Measurements from ENCODE around the gene CACNA1D. TPM values are rescaled to one million over a fixed set of nuclear protein-coding genes. Genes with fewer than 3 reads are reported as not detected.

Gene CACNA1D
- total and polyA plus RNA-seq, 9 of the 15 experiments (the other 6 are each of a cell fraction or from before 2014, with no cell fraction given): 0.29 TPM; not detected in 8

DNA sequence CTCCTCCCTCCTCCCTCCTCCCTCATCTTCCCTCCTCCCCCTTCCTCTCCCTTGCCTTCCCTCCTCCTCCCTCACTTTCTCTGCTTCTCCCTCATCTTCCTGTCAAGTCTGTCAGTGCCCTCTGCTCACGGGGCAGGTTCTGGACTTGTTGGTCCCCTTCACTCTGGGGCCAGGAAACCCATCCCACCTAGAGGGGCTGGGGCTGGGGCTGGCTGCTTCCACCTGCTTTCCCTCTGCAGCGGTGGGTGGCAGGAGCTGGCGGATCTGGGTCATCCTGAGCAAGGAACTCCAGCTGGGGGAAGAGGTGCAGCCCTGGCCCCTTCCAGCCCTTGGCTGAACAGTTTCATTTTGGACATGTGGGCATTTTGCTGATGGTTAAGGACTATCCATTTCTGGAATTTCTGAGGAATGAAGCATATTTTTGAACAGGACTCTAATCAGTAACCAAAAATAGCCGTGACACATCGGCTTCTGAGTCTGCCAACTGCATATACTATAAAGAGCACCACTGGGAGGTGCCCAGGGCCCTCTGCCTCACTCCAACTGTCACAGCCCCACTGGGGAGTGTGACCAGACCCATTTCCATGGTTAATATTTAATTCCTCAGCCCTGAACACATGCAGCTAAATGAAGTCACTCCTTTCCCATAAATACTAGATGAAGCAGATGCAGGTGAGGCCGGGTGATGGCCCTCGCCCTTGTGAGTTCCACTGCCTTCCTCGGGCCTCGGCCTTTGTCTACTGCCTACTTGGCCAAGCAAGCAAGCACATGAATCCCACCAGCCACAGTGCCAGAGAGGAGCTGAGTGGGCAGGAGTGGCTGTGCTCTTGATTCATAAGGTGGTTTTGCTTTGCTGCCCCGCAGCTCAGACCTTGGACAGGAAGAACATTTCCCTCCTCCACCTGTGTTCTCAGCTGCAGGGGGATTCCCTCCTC lies 312.0 kb downstream of the CACNA1D start (continued):
- TF ChIP-seq CBX5 (IDR thresholded peaks at IDR 0.05; ENCODE audit: borderline replicate concordance, low read depth) (no peak), TOE1 (IDR thresholded peaks at IDR 0.05; ENCODE audit: borderline replicate concordance) (no peak), TOE1 (CRISPR knock-in tag; IDR thresholded peaks at IDR 0.05; ENCODE audit: borderline replicate concordance, low read depth) (no peak), SAFB (IDR thresholded peaks at IDR 0.05; ENCODE audit: borderline replicate concordance, low read depth, low read length) (no peak), HMBOX1 (IDR thresholded peaks at IDR 0.05) (no peak), EP300 (IDR thresholded peaks at IDR 0.05; ENCODE audit: low read length) (no peak), RAD51 (IDR thresholded peaks at IDR 0.05; ENCODE audit: borderline replicate concordance, low read depth) (no peak), HDAC3 (IDR thresholded peaks at IDR 0.05; ENCODE audit: borderline replicate concordance, partially characterized antibody) (no peak)
- TF ChIP-seq, protein P1, sequence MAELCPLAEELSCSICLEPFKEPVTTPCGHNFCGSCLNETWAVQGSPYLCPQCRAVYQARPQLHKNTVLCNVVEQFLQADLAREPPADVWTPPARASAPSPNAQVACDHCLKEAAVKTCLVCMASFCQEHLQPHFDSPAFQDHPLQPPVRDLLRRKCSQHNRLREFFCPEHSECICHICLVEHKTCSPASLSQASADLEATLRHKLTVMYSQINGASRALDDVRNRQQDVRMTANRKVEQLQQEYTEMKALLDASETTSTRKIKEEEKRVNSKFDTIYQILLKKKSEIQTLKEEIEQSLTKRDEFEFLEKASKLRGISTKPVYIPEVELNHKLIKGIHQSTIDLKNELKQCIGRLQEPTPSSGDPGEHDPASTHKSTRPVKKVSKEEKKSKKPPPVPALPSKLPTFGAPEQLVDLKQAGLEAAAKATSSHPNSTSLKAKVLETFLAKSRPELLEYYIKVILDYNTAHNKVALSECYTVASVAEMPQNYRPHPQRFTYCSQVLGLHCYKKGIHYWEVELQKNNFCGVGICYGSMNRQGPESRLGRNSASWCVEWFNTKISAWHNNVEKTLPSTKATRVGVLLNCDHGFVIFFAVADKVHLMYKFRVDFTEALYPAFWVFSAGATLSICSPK (IDR thresholded peaks at IDR 0.05; ENCODE audit: borderline replicate concordance): no peak
- TF ChIP-seq, protein P2, sequence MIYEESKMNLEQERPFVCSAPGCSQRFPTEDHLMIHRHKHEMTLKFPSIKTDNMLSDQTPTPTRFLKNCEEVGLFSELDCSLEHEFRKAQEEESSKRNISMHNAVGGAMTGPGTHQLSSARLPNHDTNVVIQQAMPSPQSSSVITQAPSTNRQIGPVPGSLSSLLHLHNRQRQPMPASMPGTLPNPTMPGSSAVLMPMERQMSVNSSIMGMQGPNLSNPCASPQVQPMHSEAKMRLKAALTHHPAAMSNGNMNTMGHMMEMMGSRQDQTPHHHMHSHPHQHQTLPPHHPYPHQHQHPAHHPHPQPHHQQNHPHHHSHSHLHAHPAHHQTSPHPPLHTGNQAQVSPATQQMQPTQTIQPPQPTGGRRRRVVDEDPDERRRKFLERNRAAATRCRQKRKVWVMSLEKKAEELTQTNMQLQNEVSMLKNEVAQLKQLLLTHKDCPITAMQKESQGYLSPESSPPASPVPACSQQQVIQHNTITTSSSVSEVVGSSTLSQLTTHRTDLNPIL (CRISPR knock-in tag; IDR thresholded peaks at IDR 0.05): no peak

All from K562 (cell line).